ENCODE measurements around the gene C12orf60. TPM values are rescaled to one million over a fixed set of nuclear protein-coding genes. Genes with fewer than 3 reads are reported as not detected.

C12orf60 gene
- total RNA-seq, 2 experiments from 2014 or later, result 1.6 to 1.9 TPM

GRCh38 chr12:14771651-14772137, 31.8 kb upstream of the C12orf60 start:
- peak; percentile 58 for DNase-seq
- Mint-ChIP-seq H3K36me3 (peaks cover 34% of the 10 kb centered on the region), H3K4me3 (peak overlapping the region; percentile 92), H3K27me3 (no peaks in the 10 kb centered on the region), H3K9me3 (ENCODE audit: low read depth) (no peaks in the 10 kb centered on the region), H3K4me1 (peaks cover 48% of the 10 kb centered on the region), H3K27ac (peak overlapping the region; percentile 99)
- ATAC-seq, result no peak
- CTCF ChIA-PET, result interaction anchor here (0.7 to 7.7 kb wide), 10 partner anchors 26 to 800 kb away, joined by 3 to 81 read pairs (median 4); partner anchors contain the start of genes ARHGDIB, C12orf60 and WBP11

- CTCF ChIA-PET, result interaction anchor here (0.9 to 7.7 kb wide), 7 partner anchors 9 to 448 kb away, joined by 3 to 81 read pairs (median 5); partner anchors contain the start of genes ATF7IP, C12orf60, RERG and WBP11
Observed at GRCh38 chr12:14772946-14773345, 30.5 kb upstream of the C12orf60 start.

GRCh38 chr12:14773685-14774073, 29.8 kb upstream of the C12orf60 start:
- peak overlapping the region; percentile 99 for H3K27ac Mint-ChIP-seq
- H3K27me3 Mint-ChIP-seq, result no peaks in the 10 kb centered on the region
- ATAC-seq, result peak; percentile 14

More at GRCh38 chr12:14772946-14773345, 30.5 kb upstream of the C12orf60 start:
- H3K9me3 Mint-ChIP-seq (ENCODE audit: low read depth), result no peaks in the 10 kb centered on the region
- H3K27ac Mint-ChIP-seq, result peak overlapping the region; percentile 99
- H3K27me3 Mint-ChIP-seq, result no peaks in the 10 kb centered on the region
- ATAC-seq, result no peak
- no peak for DNase-seq
- H3K36me3 Mint-ChIP-seq, result peaks cover 22% of the 10 kb centered on the region
- peak overlapping the region; percentile 90 for H3K4me3 Mint-ChIP-seq
- H3K4me1 Mint-ChIP-seq, result peaks cover 39% of the 10 kb centered on the region

GRCh38 chr12:14774074-14774905, 29.2 kb upstream of the C12orf60 start:
- DNase-seq (peak; percentile 97), ATAC-seq (peak; percentile 75)
- Mint-ChIP-seq H3K4me1 (peaks cover 32% of the 10 kb centered on the region), H3K36me3 (peaks cover 15% of the 10 kb centered on the region), H3K4me3 (peak overlapping the region; percentile 90), H3K27me3 (no peaks in the 10 kb centered on the region), H3K27ac (peak overlapping the region; percentile 99), H3K9me3 (ENCODE audit: low read depth) (no peaks in the 10 kb centered on the region)
- CTCF ChIA-PET, result interaction anchor here (0.9 to 7.7 kb wide), 13 partner anchors 18 to 222 kb away, joined by 3 to 81 read pairs (median 5); partner anchors contain the start of genes C12orf60 and WBP11

More at GRCh38 chr12:14773685-14774073, 29.8 kb upstream of the C12orf60 start:
- no peak for DNase-seq
- no peaks in the 10 kb centered on the region for H3K9me3 Mint-ChIP-seq (ENCODE audit: low read depth)
- peak overlapping the region; percentile 90 for H3K4me3 Mint-ChIP-seq
- H3K36me3 Mint-ChIP-seq, result peaks cover 20% of the 10 kb centered on the region
- CTCF ChIA-PET, result interaction anchor here (0.9 to 7.7 kb wide), 9 partner anchors 8 to 448 kb away, joined by 3 to 81 read pairs (median 5); partner anchors contain the start of genes C12orf60, RERG and WBP11
- peaks cover 36% of the 10 kb centered on the region for H3K4me1 Mint-ChIP-seq

- no peaks in the 10 kb centered on the region for H3K9me3 Mint-ChIP-seq (ENCODE audit: low read depth)
- H3K36me3 Mint-ChIP-seq, result peaks cover 7% of the 10 kb centered on the region
- peak overlapping the region; percentile 99 for H3K27ac Mint-ChIP-seq
- no peaks in the 10 kb centered on the region for H3K27me3 Mint-ChIP-seq
- CTCF ChIA-PET, result interaction anchor here (0.7 to 7.7 kb wide), 12 partner anchors 17 to 221 kb away, joined by 3 to 81 read pairs (median 4); partner anchors contain the start of genes C12orf60 and WBP11
- H3K4me1 Mint-ChIP-seq, result peaks cover 35% of the 10 kb centered on the region
- peak overlapping the region; percentile 90 for H3K4me3 Mint-ChIP-seq
- no peak for ATAC-seq
- DNase-seq, result peak; percentile 55
Observed at GRCh38 chr12:14774906-14775635, 28.4 kb upstream of the C12orf60 start.

GRCh38 chr12:14775636-14775980, 27.9 kb upstream of the C12orf60 start:
- H3K9me3 Mint-ChIP-seq (ENCODE audit: low read depth), result no peaks in the 10 kb centered on the region
- no peak for DNase-seq
- H3K4me1 Mint-ChIP-seq, result peaks cover 39% of the 10 kb centered on the region
- no peaks in the 10 kb centered on the region for H3K27me3 Mint-ChIP-seq
- H3K36me3 Mint-ChIP-seq, result peaks cover 2% of the 10 kb centered on the region
- CTCF ChIA-PET, result interaction anchor here (0.7 to 7.7 kb wide), 11 partner anchors 16 to 220 kb away, joined by 3 to 81 read pairs (median 4); partner anchors contain the start of genes C12orf60 and WBP11
- H3K27ac Mint-ChIP-seq, result peak overlapping the region; percentile 99
- H3K4me3 Mint-ChIP-seq, result peak overlapping the region; percentile 90
- ATAC-seq, result no peak

- DNase-seq, result no peak
- no peaks in the 10 kb centered on the region for H3K27me3 Mint-ChIP-seq
- no peaks in the 10 kb centered on the region for H3K9me3 Mint-ChIP-seq (ENCODE audit: low read depth)
- H3K4me3 Mint-ChIP-seq, result peak overlapping the region; percentile 90
- no peak for ATAC-seq
- peaks cover 43% of the 10 kb centered on the region for H3K4me1 Mint-ChIP-seq
- H3K36me3 Mint-ChIP-seq, result peaks cover 1% of the 10 kb centered on the region
- CTCF ChIA-PET, result interaction anchor here (1.6 to 7.7 kb wide), 6 partner anchors 26 to 219 kb away, joined by 4 to 81 read pairs (median 10); partner anchors contain the start of genes C12orf60 and WBP11
- H3K27ac Mint-ChIP-seq, result no peak overlapping the region
Observed at GRCh38 chr12:14776236-14776961, 27.1 kb upstream of the C12orf60 start.

- H3K36me3 Mint-ChIP-seq, result peaks cover 1% of the 10 kb centered on the region
- DNase-seq (no peak), ATAC-seq (no peak)
- H3K4me1 Mint-ChIP-seq, result peaks cover 37% of the 10 kb centered on the region
- H3K9me3 Mint-ChIP-seq (ENCODE audit: low read depth), result no peaks in the 10 kb centered on the region
- CTCF ChIA-PET, result interaction anchor here (1.2 to 2.1 kb wide), 3 partner anchors 54 to 218 kb away, joined by 4 to 9 read pairs (median 4); no protein-coding TSS in a partner anchor
- no peak overlapping the region for H3K27ac Mint-ChIP-seq
- no peaks in the 10 kb centered on the region for H3K27me3 Mint-ChIP-seq
- no peak overlapping the region for H3K4me3 Mint-ChIP-seq
Observed at GRCh38 chr12:14777271-14777670, 26.2 kb upstream of the C12orf60 start.

GRCh38 chr12:14779834-14780233, 23.6 kb upstream of the C12orf60 start:
- Mint-ChIP-seq H3K4me3 (no peak overlapping the region), H3K4me1 (peaks cover 27% of the 10 kb centered on the region), H3K9me3 (ENCODE audit: low read depth) (no peaks in the 10 kb centered on the region), H3K27ac (no peak overlapping the region), H3K36me3 (peaks cover 10% of the 10 kb centered on the region), H3K27me3 (no peaks in the 10 kb centered on the region)
- CTCF ChIA-PET, result interaction anchor here (0.6 to 1.0 kb wide), 2 partner anchors 24 to 930 kb away, joined by 3 read pairs; partner anchors contain the start of genes C12orf60 and WBP11
- DNase-seq (no peak), ATAC-seq (no peak)

GRCh38 chr12:14780859-14781258, 22.6 kb upstream of the C12orf60 start:
- H3K4me3 Mint-ChIP-seq, result no peak overlapping the region
- peaks cover 22% of the 10 kb centered on the region for H3K4me1 Mint-ChIP-seq
- CTCF ChIA-PET, result interaction anchor here (1.0 kb wide), 2 partner anchors 11 to 13 kb away, joined by 3 read pairs; no protein-coding TSS in a partner anchor
- DNase-seq (no peak), ATAC-seq (no peak)
- no peak overlapping the region for H3K27ac Mint-ChIP-seq
- no peaks in the 10 kb centered on the region for H3K9me3 Mint-ChIP-seq (ENCODE audit: low read depth)
- H3K27me3 Mint-ChIP-seq, result no peaks in the 10 kb centered on the region
- H3K36me3 Mint-ChIP-seq, result peaks cover 16% of the 10 kb centered on the region

- DNase-seq, result no peak
- H3K4me3 Mint-ChIP-seq, result no peak overlapping the region
- H3K36me3 Mint-ChIP-seq, result peaks cover 17% of the 10 kb centered on the region
- H3K27me3 Mint-ChIP-seq, result no peaks in the 10 kb centered on the region
- no peak for ATAC-seq
- CTCF ChIA-PET, result interaction anchor here (0.9 to 1.2 kb wide), 3 partner anchors 9 to 214 kb away, joined by 3 read pairs; no protein-coding TSS in a partner anchor
- H3K27ac Mint-ChIP-seq, result no peak overlapping the region
- H3K4me1 Mint-ChIP-seq, result peaks cover 15% of the 10 kb centered on the region
- no peaks in the 10 kb centered on the region for H3K9me3 Mint-ChIP-seq (ENCODE audit: low read depth)
Observed at GRCh38 chr12:14781563-14781962, 21.9 kb upstream of the C12orf60 start.

- DNase-seq, result no peak
- CTCF ChIA-PET, result interaction anchor here (1.2 kb wide), 1 partner anchor 20 kb away, joined by 3 read pairs; no protein-coding TSS in a partner anchor
- H3K27ac Mint-ChIP-seq, result no peak overlapping the region
- peaks cover 11% of the 10 kb centered on the region for H3K4me1 Mint-ChIP-seq
- no peaks in the 10 kb centered on the region for H3K9me3 Mint-ChIP-seq (ENCODE audit: low read depth)
- ATAC-seq, result no peak
- no peak overlapping the region for H3K4me3 Mint-ChIP-seq
- H3K36me3 Mint-ChIP-seq, result peaks cover 27% of the 10 kb centered on the region
- H3K27me3 Mint-ChIP-seq, result no peaks in the 10 kb centered on the region
Observed at GRCh38 chr12:14782756-14783155, 20.7 kb upstream of the C12orf60 start.
